ENCODE results near the gene PALMD. TPM values are rescaled to one million over a fixed set of nuclear protein-coding genes. Genes with fewer than 3 reads are reported as not detected.
A peak's percentile ranks its signal among the peaks of the same experiment; 100 is the strongest.

PALMD gene
- total RNA-seq, 1 donor from 2014 or later = 119 TPM

DNA sequence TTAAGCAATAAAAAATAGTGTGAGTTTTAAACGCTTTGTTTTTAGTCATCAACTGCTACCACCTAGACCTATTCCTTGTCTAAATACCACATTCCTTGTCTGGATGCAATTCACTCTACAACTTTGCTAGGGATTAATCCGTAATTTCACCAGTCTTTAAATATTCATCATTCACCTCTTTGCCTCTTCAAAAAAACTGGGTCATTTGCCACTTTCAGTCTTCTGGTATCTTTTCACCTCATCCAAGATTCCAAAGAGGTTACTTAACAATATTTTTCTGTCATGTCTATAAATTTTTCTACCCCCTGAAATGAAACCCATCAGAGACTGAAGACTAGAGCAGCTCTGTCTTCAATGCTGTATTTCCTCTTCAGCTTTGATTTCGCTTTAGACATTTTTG lies 9.5 kb downstream of the PALMD start:
- no peak for DNase-seq (ENCODE audit: low spot score)
- no peak for ATAC-seq
- intact Hi-C loops (cut with DNase I) = no loop called here

DNA sequence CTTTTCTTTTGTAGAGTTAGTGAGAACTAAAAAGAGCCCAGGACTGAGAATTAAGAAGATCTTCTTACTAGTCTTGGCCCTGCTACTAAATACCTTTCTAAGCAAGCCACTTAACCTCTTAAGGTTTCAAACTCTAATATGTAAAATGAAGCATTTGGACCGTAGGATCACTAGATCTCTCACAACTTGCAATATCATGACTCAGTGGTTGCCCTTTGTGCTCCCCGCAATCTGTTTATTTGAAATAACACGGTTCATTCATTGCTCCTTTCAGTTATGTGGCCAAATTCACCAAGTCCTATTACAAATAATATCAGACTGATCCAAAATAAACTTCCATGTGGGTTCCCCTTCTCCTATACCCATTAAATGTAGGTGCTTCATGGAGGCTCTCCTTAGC lies 10.8 kb downstream of the PALMD start:
- no peak for ATAC-seq

DNA sequence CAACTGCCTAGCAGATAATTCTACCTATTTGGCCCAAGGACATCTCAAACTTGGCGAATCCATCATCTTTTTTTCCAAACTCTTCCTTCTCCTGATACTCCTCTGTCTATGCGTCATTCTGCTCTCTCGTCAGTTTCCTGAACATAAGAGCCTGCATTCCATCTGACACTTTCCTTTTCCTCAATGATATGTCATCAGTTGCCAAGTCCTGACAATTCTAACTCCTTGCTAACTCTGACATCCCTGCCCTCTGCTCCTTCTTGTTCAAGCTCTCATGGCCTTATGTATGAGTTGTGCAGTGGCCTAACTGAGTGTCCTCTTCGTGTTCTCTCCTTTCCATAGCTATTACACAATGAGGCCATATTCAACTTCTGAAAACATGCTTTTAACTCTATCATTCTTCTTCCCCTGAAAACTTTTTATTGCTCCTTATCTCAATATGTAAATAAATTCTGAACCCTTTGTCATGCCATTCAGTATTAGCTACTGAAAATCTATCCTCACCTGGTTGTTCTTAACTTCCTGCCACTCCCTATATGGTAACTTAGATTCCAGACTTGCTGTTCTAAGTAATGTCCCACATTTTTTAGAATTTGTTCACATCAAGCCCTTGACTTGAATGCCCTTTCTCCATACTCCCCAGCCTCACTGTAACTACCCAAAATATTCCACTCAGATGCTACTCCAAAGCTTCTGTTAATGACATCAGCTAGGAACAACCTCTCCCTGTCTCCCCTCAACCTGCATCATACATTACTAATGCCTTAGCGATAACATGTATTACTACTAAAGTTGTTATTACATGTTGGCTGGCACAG lies 11.5 kb downstream of the PALMD start:
- no peak for DNase-seq (ENCODE audit: low spot score)
- intact Hi-C loops (cut with DNase I) = no loop called here
- ATAC-seq = no peak

More for the DNA sequence above, 10.8 kb downstream of the PALMD start:
- intact Hi-C loops (cut with DNase I) = no loop called here
- DNase-seq (ENCODE audit: low spot score) = no peak

DNA sequence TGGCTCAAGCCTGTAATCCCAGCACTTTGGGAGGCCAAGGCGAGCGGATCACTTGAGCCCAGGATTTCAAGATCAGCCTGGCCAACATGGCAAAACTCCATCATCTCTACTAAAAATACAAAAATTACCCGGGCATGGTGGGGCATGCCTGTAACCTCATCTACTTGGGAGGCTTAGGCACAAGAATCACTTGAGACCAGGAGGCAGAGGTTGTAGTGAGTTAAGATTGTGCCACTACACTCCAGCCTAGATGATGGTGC lies 12.0 kb downstream of the PALMD start:
- DNase-seq (ENCODE audit: low spot score) (no peak), ATAC-seq (no peak)
- intact Hi-C loops (cut with DNase I) = no loop called here

DNA sequence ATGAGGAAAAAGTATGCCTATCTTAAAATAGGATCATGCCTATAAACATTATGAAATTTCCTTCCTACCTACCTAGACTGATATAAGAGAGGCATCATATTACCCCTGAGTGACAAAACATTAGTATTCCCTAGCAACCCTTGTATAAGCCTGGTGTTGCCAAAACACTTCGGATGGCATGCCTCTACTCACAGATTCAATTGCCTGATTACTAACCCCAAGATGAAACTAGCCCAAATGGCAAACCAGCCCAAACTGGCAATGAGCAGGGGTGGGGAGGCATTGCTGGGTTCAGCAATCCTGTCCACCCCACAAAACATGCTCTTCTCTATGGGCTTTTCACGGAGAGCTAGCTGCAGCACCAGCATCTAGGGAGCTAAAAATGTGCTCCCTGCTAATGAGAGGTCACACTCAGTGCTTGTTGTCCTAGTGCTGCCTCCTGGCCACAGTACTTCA lies 13.9 kb downstream of the PALMD start:
- intact Hi-C loops (cut with DNase I) = no loop called here
- ATAC-seq (peak; percentile 40), DNase-seq (ENCODE audit: low spot score) (no peak)

DNA sequence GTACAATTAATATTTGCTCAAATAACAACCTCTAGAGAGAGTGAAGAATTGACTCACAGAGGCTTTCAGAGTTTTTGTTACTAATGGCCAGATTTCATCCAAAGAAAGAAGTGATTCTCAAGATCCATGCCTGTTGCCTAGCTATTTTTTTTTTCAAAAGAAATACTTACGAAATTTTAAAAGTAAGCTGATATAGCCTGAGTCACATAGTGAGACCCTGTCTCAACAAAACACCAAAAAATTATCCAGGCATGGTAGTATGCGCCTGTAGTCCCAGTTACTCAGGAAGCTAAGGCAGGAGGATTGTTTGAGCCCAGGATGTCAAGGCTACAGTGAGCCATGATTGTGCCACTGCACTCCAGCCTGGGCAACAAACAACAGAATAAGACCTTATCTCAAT lies 14.6 kb downstream of the PALMD start:
- DNase-seq (ENCODE audit: low spot score) (no peak), ATAC-seq (peak; percentile 44)
- intact Hi-C loops (cut with DNase I) = no loop called here

DNA sequence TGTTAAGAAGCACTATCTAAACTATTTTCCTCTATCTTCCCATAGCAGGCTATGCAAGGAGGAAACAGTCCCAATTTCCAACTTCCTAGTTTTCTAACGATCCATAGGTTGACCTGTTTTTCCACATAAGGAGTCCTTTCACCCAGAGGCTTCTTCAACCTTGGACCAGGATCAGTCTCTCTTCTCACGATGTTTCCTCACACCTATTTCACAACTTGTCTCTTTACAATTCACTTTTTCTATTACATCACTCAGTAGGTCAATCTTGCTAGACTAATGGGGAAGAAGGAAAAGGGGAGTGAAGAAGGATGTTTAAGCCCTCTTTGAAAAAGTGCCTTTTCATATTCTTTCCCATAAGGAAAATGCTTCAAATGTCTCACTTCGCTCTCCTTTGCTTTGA lies 15.9 kb downstream of the PALMD start:
- DNase-seq (ENCODE audit: low spot score) = no peak
- intact Hi-C loops (cut with DNase I) = no loop called here
- ATAC-seq = peak; percentile 73

DNA sequence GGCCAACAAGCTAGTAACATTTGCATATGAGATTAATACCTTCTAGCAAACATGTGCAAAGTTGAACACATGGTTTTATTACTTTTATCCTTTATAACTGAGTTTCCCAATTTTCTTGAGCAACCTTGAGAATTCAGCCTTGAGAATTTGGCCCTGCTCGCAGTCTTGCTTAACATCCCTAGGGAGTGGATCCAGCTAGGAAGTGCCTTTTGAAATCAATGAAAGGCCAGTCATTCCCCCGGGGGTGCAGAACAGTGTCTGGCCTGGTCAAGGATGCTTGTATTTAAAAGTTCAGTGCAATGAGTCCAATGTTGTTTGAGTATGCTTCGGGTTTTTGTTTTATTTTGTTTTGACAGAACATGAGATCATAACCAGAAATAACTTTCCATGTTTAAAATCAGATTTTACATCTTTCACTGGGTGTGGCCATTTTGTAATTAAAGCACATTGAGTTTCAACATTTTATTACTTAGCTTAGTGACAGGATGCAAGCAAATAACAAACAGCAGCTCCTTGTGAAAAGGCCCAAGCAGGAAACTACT lies 16.7 kb downstream of the PALMD start:
- intact Hi-C loops (cut with DNase I) = no loop called here
- ATAC-seq (peak; percentile 93), DNase-seq (ENCODE audit: low spot score) (peak; percentile 81)

DNA sequence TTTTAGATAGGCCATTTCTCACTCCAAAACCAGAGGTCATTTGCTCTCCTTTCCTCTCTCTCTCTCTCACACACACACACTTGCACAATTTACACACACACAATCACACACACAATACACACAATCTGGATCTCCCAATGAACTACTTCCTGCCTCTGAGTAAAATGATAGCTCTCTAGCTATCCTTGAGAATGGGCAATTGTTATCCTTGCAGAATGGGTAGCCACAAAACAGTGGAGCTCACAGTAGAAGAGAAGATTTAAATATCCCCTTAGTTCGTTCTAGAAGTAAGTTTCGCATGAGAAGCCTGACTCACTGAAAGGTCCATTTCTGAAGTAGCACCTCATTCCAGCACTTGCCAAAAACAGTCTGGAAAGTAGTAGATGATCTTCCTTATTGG lies 17.6 kb downstream of the PALMD start:
- ATAC-seq = no peak
- intact Hi-C loops (cut with DNase I) = no loop called here
- DNase-seq (ENCODE audit: low spot score) = no peak

DNA sequence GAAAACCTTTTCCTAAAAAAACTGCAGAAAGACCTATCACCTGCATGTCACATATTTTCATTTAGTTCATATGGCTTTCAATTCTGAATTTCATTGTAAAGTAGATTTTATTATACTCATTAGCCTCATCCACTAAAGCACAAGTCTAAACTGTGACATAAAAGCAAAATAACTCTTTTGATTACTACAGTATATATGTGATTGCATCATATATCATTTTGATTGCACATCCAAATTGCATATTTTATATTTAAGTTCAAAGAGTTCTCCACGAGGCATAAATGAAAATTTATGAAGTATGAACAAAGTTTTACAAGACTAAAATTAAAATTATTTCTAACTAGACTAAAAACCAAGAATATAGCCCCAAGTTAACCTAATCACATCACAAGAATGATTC lies 19.3 kb downstream of the PALMD start:
- DNase-seq (ENCODE audit: low spot score) (no peak), ATAC-seq (no peak)
- intact Hi-C loops (cut with DNase I) = no loop called here

DNA sequence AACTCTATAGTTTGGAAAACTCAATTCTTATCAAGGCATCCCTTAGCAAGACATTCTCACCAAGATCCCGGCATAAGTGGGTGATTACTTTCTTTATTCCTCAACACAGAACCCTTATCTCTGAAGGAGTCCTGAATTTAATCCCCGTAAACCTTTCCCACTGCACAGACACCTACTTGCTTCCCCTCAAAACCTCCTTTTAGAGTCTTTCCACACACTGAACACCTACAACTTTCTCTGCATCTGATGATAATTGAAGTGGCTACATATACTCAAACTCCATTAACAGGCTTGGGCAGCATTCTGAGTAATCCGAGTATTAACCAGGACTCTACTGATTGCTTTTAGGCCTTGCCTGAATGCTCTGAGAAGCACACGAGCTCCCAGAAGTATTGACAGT lies 23.5 kb downstream of the PALMD start:
- intact Hi-C loops (cut with DNase I) = no loop called here
- ATAC-seq (no peak), DNase-seq (ENCODE audit: low spot score) (no peak)

DNA sequence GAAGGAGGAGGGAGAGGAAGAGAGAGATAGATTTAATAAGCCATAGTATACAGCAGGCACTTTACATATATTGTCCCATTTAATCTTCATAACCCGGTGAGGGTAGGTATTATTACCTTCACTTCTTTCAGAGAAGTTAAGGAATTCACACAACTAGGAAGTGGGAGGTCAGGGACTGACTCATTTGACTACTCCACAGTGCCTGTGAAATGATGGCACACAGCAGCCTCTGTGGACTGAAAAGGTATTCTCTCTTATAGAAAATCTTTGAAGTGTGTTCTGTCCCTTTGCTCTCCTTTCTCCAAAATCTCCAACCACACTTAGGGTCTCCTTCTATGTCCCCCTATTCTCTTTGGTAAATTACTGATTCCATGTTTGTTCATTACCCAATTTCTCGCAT lies 23.9 kb downstream of the PALMD start:
- no peak for DNase-seq (ENCODE audit: low spot score)
- intact Hi-C loops (cut with DNase I) = no loop called here

DNA sequence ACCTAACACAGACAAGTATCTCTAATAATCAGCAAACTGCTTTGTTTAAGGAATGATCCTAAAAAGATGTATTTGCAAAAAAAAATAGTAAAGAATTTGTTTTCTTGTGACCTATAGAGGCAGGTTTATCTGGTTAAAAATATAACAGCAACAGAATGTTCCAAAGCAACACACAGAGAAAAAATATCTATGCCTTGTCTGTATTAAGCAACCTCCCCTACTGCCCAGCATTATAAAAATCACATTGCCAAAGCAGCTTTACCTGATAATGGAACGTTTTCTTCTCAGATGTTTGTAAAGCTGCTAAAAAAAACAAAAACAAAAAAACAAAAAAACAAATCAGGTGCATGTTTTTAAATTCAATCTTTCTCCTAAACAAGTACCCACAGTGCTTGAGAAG lies 24.7 kb downstream of the PALMD start:
- no peak for DNase-seq (ENCODE audit: low spot score)
- intact Hi-C loops (cut with DNase I) = no loop called here
- no peak for ATAC-seq

More for the DNA sequence above, 23.9 kb downstream of the PALMD start:
- ATAC-seq = no peak

DNA sequence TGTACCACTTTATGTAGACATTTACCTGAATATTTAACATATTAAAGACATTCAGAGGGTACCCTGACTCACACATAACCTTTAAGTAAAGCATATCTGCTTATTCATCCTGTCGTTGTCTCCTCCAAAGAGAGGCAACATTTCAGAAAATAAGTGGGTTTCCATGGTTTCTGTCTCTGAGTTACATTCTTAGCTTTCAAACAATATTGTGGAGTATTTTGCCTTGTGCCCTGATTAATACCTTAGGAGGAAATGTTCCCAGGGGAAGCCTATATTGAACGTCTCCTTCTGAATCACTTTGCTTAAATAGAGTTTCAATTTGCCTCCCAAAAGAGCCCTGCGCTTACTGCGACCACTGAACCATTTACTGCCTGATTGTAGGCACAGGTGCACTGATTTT lies 26.1 kb downstream of the PALMD start:
- DNase-seq (ENCODE audit: low spot score) (no peak), ATAC-seq (no peak)
- intact Hi-C loops (cut with DNase I) = no loop called here

DNA sequence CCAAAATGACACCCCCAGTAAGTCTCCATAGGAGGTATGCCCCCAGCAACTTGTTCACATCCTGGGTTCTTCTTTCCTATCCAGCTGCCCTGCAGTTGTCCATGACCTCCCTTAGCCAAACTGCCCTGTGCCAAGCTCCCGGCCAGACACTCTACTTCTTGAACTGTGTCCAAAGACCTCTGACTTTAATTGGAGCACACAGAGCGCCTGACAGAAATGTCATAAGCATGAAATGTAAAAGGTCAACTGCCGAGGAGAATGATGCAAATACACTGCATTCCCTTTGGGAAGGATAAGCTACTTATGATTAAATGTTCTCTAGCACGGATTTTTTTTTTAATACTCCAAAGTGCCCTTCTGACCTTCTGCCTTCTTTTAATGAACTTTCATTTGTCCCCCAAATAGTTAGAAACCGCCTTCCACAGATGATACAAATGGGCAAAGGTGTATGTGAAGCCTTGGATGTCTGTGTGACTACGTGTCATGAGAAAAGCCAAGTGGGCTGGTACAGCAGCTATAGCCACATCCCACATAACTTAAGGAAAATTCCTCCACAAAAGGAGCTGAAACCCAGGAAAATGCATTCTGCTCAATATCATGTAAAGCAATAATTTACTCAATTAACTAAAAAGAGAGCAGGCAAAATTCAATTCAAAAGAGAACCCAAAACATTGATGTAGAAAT lies 26.8 kb downstream of the PALMD start:
- DNase-seq (ENCODE audit: low spot score) (no peak), ATAC-seq (peak; percentile 73)

DNA sequence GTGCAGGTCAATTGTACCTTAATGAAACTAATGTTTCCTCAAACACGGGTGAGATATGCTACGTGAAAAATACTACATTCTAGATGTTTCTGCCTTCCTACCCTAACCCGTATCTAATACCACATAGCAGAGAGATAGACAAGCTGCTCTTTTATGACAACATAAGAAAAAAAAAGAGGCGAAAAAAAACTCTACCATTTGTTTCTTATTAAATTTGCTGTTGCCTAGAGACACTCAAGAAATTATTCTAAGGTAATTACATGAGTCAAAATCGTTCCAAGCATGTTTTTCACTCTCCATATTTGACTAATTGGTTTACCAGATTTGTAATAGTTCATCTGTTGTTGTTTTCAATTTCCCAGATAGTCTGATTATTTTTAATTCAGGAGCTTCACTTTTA lies 27.4 kb downstream of the PALMD start:
- DNase-seq (ENCODE audit: low spot score) (no peak), ATAC-seq (no peak)
- intact Hi-C loops (cut with DNase I) = no loop called here

More for the DNA sequence above, 26.8 kb downstream of the PALMD start:
- intact Hi-C loops (cut with DNase I) = no loop called here

DNA sequence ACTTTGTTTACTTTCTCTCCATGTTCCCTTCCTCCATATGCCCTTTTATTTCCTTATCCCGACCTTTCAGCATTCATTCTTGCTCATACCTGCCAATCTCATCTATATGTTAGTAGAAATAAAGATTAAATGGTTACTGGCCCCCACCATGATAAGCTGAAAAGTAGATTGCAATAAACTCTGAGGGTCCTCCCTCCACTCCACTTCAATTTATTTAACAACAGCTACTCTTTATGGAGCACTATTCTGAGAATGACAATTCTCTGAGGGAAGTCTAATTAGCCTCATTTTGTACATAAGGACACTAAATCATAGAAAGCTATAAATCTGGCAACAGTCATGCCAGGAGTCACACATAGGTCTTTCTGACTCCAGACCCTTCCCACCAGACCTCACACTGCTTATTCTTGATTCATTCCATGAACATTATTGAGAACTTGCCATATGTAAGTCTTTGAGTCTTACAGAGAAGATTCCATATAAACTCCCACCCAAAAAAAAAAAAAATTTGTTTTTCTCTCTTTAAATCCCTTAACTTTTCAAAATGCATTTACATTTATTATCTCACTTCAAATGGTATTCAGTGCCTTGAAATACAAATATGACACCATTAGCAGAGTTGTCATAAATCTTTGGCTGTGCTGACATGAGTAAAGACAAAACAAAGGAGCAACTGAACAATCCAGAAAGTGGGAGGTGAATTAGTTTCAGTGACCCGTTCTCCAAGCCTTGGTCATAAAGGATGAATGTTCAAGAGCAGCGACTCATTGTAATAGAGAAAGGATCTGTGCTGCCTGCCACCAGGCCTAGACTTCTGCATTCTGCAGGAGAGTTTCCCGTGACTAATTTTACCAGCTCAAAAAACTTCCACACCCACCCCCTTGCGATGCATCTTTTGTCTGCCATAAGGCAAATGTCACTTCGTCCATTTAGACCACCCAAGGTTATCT lies 28.5 kb downstream of the PALMD start:
- ATAC-seq = no peak
- no peak for DNase-seq (ENCODE audit: low spot score)
- intact Hi-C loops (cut with DNase I) = no loop called here

DNA sequence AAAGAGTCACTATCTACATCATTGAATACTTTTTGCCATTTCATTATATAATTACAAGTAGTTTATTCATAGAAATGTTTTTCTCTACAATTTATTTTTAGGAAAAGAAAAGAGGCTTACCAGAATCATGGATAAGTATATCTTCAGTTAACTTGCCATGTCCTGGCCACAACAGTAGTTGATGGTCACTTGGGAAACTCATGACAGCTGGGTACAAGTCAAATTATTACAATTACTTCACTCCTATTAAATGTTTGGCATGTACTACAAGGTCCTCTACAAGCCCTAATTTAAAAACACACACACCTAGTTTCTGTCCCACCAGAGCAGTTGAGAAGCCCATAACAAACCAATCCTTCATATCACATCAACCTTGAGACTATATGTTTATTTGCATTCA lies 29.4 kb downstream of the PALMD start:
- no peak for ATAC-seq
- intact Hi-C loops (cut with DNase I) = no loop called here

DNA sequence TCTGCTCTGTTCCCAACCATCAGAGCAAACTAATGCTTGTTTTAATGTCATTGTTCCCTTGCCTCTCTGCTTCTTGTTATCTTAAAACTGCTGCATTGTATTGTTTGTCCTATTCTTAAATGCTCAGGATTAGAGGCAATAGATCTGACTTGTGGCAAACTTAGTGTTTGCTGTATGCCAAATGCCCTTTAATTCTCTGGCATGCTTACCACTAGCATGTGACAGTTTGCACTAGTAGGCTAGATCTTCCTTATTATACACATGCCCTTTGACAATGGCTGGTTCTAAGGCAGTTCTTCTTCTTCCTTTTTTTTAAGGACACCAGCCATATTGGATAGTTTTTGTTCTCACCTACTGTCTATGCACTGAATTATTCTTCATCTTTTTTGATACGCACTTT lies 30.1 kb downstream of the PALMD start:
- ATAC-seq (no peak), DNase-seq (ENCODE audit: low spot score) (no peak)
- intact Hi-C loops (cut with DNase I) = no loop called here

More for the DNA sequence above, 29.4 kb downstream of the PALMD start:
- no peak for DNase-seq (ENCODE audit: low spot score)
